Pancreas (tissue), 10 donors: ENCODE data around the gene ATL1. TPM values are rescaled to one million over a fixed set of nuclear protein-coding genes. Genes with fewer than 3 reads are reported as not detected.
A peak's percentile ranks its signal among the peaks of the same experiment; 100 is the strongest.

Experiments
- ATAC-seq, 4 donors: fragments of 200-7000 bp; cut with Tn5 transposase; one replicate each; pipeline versions ENCODE4 v1.8.0 to v1.9.1; 2020; ENCODE audit warnings: mild to moderate bottlenecking in 4 of 4, moderate library complexity in 4 of 4
- DNase-seq, 6 donors: peaks; one replicate each; pipeline ENCODE4 v3.0.0-alpha.2; 2020
- FAIRE-seq: peaks from 2 replicates; lab custom pipeline; 2012; peaks lifted over from hg19 to GRCh38; lab: Jason Lieb, UNC
- H3K27ac ChIP-seq, 4 donors: fragments of 200-600 bp; sonication (generic); 1 replicate in 3 of 4; 2 replicates in 1 of 4; pipeline versions ENCODE4 v1.5.0 to v1.8.0; 2020
- H3K27me3 ChIP-seq, 4 donors: fragments of 200-600 bp; one replicate each; pipeline ENCODE4 v1.8.0; 2021
- H3K36me3 ChIP-seq, 3 donors: fragments of 200-600 bp; sonication (generic) in 1 of 3; one replicate each; pipeline versions ENCODE4 v1.5.0 to v1.8.0; 2020 to 2021
- H3K4me1 ChIP-seq, 3 donors: fragments of 200-600 bp; one replicate each; pipeline ENCODE4 v1.8.0; 2021
- H3K4me3 ChIP-seq, 4 donors: fragments of 200-600 bp; sonication (generic) in 2 of 4; one replicate each; pipeline versions ENCODE4 v1.5.0 to v1.8.0; 2020 to 2021
- H3K9me3 ChIP-seq, 4 donors: fragments of 200-600 bp; one replicate each; pipeline ENCODE4 v1.8.0; 2021
- WGBS, 2 donors: extraction: QIAGEN DNeasy Blood & Tissue Kit; methylation state at CpG; one replicate each; pipeline ENCODE4 v1.1.7; 2013; 5-methylcytosine and 5-hydroxymethylcytosine counted together
- intact Hi-C, 3 donors: fragments of 100-400 bp; cut with DNase I; formaldehyde crosslinking; loops; one replicate each; pipeline versions ENCODE4 v1.11.1 to v1.14.2; 2022
- polyA plus RNA-seq, 2 donors: library from polyadenylated mRNA; stranded (reverse); fragments of 200-250 nt; gene quantifications; one replicate each; pipeline ENCODE4 v1.2.3, GENCODE V29; 2013
- total RNA-seq, 6 donors: library from RNA; stranded (reverse); fragmentation: NEBNext Ultra II Directional in 4 of 6; extraction: Animal tissue kit (Norgen Biotek cat#: 25700) in 4 of 6; gene quantifications; one replicate each; pipeline versions ENCODE4 v1.2.1 to v1.2.4, GENCODE V29; 2021 to 2023
- TF ChIP-seq, protein P1 (sequence below), 4 donors: fragments of 200-600 bp; sonication (generic) in 3 of 4; IDR thresholded peaks; one replicate each; pipeline versions ENCODE4 v1.5.0 to v1.8.0; 2021; ENCODE audit warnings: antibody characterized with exemption in 4 of 4
- donor health status: healthy with polysubstance abuse.
- donor health status: DM: no; HTN: no; CAD: no; lungs with moderate emphysema.
- donor health status: DM: no; HTN: no; CAD: no.
- donor health status: control.
- donor health status: control.
- donor health status: Bipolar disorder and iron deficiency.
- donor health status: DM: yes; HTN: yes; CAD: no.
- donor health status: DM: no; HTN: no; CAD: no.
- donor health status: DM: no; HTN: no; CAD: no.
- donor health status: DM: yes; HTN: yes; CAD: no.

Gene ATL1
- total RNA-seq (1 to 10 TPM; 2.5 to 6.1 (median 3.3) TPM), polyA plus RNA-seq (1 to 10 TPM; 1.3 to 3.5 TPM)

- H3K9me3 ChIP-seq, result no peaks in the 10 kb centered on the region
- TF ChIP-seq, protein P1, sequence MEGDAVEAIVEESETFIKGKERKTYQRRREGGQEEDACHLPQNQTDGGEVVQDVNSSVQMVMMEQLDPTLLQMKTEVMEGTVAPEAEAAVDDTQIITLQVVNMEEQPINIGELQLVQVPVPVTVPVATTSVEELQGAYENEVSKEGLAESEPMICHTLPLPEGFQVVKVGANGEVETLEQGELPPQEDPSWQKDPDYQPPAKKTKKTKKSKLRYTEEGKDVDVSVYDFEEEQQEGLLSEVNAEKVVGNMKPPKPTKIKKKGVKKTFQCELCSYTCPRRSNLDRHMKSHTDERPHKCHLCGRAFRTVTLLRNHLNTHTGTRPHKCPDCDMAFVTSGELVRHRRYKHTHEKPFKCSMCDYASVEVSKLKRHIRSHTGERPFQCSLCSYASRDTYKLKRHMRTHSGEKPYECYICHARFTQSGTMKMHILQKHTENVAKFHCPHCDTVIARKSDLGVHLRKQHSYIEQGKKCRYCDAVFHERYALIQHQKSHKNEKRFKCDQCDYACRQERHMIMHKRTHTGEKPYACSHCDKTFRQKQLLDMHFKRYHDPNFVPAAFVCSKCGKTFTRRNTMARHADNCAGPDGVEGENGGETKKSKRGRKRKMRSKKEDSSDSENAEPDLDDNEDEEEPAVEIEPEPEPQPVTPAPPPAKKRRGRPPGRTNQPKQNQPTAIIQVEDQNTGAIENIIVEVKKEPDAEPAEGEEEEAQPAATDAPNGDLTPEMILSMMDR (IDR thresholded peaks at IDR 0.05), result no peak
- no peak for FAIRE-seq
- H3K4me3 ChIP-seq, result peak within 1 kb of the TSS; percentile 60 to 71 (median 65)
- no peaks in the 10 kb centered on the region for H3K27me3 ChIP-seq
- DNase-seq, result peak; percentile 64 to 90 (median 74)
- H3K27ac ChIP-seq, result peak within 1 kb of the TSS; percentile 49 to 93 (median 78)
- ATAC-seq, result peak; percentile 89 to 94 (median 90)
- intact Hi-C loops, result no loop called here
- no peaks in the 10 kb centered on the region for H3K36me3 ChIP-seq
- 0 to 1% methylated on average over 50 to 66 of the region's 66 CpGs for WGBS, 2 donors
- H3K4me1 ChIP-seq, result no peaks in the 10 kb centered on the region
Observed at GRCh38 chr14:50559990-50560930, at the start of gene ATL1. ATL1 (plus strand) TSS chr14:50560145; CDS start chr14:50560266, 121 bp downstream.

- H3K4me1 ChIP-seq, result peaks cover 0 to 12% (median 4%) of the 10 kb centered on the region in 3 donors
- TF ChIP-seq, protein P1 (IDR thresholded peaks at IDR 0.05), result no peak
- intact Hi-C loops, result no loop called here
- no peaks in the 10 kb centered on the region for H3K9me3 ChIP-seq
- no peaks in the 10 kb centered on the region for H3K36me3 ChIP-seq
- FAIRE-seq, result no peak
- H3K27me3 ChIP-seq, result no peaks in the 10 kb centered on the region
- no peak overlapping the region for H3K4me3 ChIP-seq
- peak in 2 of 4 donors; percentile 47 to 57 for ATAC-seq
- DNase-seq, result no peak
- 68 to 70% methylated on average over 7 of the region's 7 CpGs for WGBS, 2 donors
- H3K27ac ChIP-seq, result no peak overlapping the region
Observed at GRCh38 chr14:50510157-50510556, 49.8 kb upstream of the ATL1 start.

- Histone ChIP-seq H3K9me3 (no peaks in the 10 kb centered on the region), H3K27me3 (no peaks in the 10 kb centered on the region), H3K4me3 (no peak overlapping the region), H3K4me1 (peaks cover 0 to 12% (median 4%) of the 10 kb centered on the region in 3 donors), H3K36me3 (no peaks in the 10 kb centered on the region), H3K27ac (no peak overlapping the region)
- 96 to 99% methylated on average over 4 of the region's 4 CpGs for WGBS, 2 donors
- TF ChIP-seq, protein P1 (IDR thresholded peaks at IDR 0.05), result no peak
- FAIRE-seq (no peak), ATAC-seq (no peak), DNase-seq (no peak)
- intact Hi-C loops, result no loop called here
Observed at GRCh38 chr14:50512463-50512862, 47.5 kb upstream of the ATL1 start.

DNA sequence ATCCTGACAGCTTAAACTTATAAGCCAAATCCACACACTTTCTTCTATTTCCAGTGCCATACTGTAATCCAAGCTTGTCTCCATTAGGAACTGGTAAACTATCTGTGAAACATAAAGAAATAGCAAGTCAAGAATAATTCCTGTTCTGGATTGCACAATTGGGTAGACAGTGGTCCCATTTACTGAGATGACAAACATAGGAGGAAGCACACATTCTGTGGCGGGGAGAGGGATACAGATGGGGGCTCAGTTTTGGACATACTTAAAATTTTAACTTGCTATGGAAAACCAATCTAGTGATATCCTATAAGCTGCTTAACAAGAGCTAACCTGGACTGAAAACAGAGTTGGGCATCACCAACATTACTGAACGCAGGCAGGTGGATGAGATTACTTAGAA lies 43.9 kb upstream of the ATL1 start:
- WGBS, 2 donors, result 96 to 99% methylated on average over 2 of the region's 2 CpGs
- DNase-seq, result no peak
- no peak overlapping the region for H3K4me3 ChIP-seq
- H3K27me3 ChIP-seq, result no peaks in the 10 kb centered on the region
- no peak for FAIRE-seq
- TF ChIP-seq, protein P1 (IDR thresholded peaks at IDR 0.05), result no peak
- H3K9me3 ChIP-seq, result no peaks in the 10 kb centered on the region
- no peak overlapping the region for H3K27ac ChIP-seq
- no peaks in the 10 kb centered on the region for H3K36me3 ChIP-seq
- H3K4me1 ChIP-seq, result peaks cover 0 to 7% (median 2%) of the 10 kb centered on the region in 3 donors
- no peak for ATAC-seq
- intact Hi-C loops, result no loop called here
